Stomach (tissue), 9 donors: ENCODE data around the gene ATP5F1D. TPM values are rescaled to one million over a fixed set of nuclear protein-coding genes. Genes with fewer than 3 reads are reported as not detected.
A peak's percentile ranks its signal among the peaks of the same experiment; 100 is the strongest.

ENCODE experiments used
- DNase-seq, 2 donors: peaks; one replicate each; pipeline versions ENCODE4 v3.0.0 to v3.0.0-alpha.2; 2013 to 2019
- H3K27ac ChIP-seq, 5 donors: fragments of 200-600 bp in 4 of 5; sonication (generic) in 4 of 5; one replicate each; pipeline ENCODE4 v1.5.1; 2013 to 2019; ENCODE audit warnings: mild to moderate bottlenecking in 1 of 5, moderate library complexity in 1 of 5
- H3K27me3 ChIP-seq, 3 donors: fragments of 200-600 bp; sonication (generic); one replicate each; pipeline ENCODE4 v1.5.1; 2017 to 2019; ENCODE audit warnings: mixed run types in 1 of 3
- H3K36me3 ChIP-seq, 4 donors: fragments of 200-600 bp; sonication (generic); 1 replicate in 3 of 4; 2 replicates in 1 of 4; pipeline ENCODE4 v1.5.1; 2016 to 2019
- H3K4me1 ChIP-seq, 4 donors: fragments of 200-600 bp; sonication (generic); one replicate each; pipeline ENCODE4 v1.5.1; 2016 to 2019
- H3K4me3 ChIP-seq, 4 donors: fragments of 200-600 bp; sonication (generic) in 3 of 4; one replicate each; pipeline ENCODE4 v1.5.1; 2016 to 2019; ENCODE audit warnings: mild to moderate bottlenecking in 1 of 4
- H3K9me3 ChIP-seq, 4 donors: fragments of 200-600 bp; sonication (generic); one replicate each; pipeline ENCODE4 v1.5.1; 2016 to 2019
- CTCF ChIP-seq, 7 experiments: fragments of 450-650 bp in 4 of 7; fragments of 200-600 bp in 3 of 7; sonication (generic) in 3 of 7; IDR thresholded peaks; one replicate each; pipeline ENCODE4 v1.5.1; 2016 to 2019; ENCODE audit warnings: antibody characterized with exemption in 7 of 7, control low read depth in 2 of 7, mild to moderate bottlenecking in 1 of 7
- EP300 ChIP-seq: sonication (generic); formaldehyde crosslinking; IDR thresholded peaks from one replicate; pipeline ENCODE4 v1.6.1; 2017; ENCODE audit warnings: antibody characterized with exemption
- POLR2A ChIP-seq, 4 donors: fragments of 450-650 bp; IDR thresholded peaks; one replicate each; pipeline ENCODE4 v1.6.1; 2016; ENCODE audit warnings: antibody characterized with exemption in 4 of 4, control low read depth in 2 of 4, mild to moderate bottlenecking in 1 of 4, moderate library complexity in 1 of 4
- POLR2AphosphoS5 ChIP-seq, 3 donors: sonication (generic); formaldehyde crosslinking; IDR thresholded peaks; one replicate each; pipeline ENCODE4 v1.6.1; 2016; ENCODE audit warnings: antibody characterized with exemption in 3 of 3
- WGBS, 5 donors: extraction: QIAGEN DNeasy Blood & Tissue Kit in 3 of 5; methylation state at CpG; one replicate each; pipeline versions ENCODE4 v1.1.5 to v1.1.7; 2013 to 2018; 5-methylcytosine and 5-hydroxymethylcytosine counted together
- intact Hi-C: fragments of 100-400 bp; cut with DNase I; formaldehyde crosslinking; loops from one replicate; pipeline ENCODE4 v1.15.1; 2023; ENCODE audit warnings: low total_unique reads
- polyA plus RNA-seq, 3 donors: library from polyadenylated mRNA; stranded (reverse); fragments of 200-250 nt; gene quantifications; one replicate each; pipeline ENCODE4 v1.2.3, GENCODE V29; 2013
- total RNA-seq, 5 donors: library from RNA; depleted of rRNA; stranded (reverse); fragments of >200 nt; gene quantifications; one replicate each; pipeline versions ENCODE4 v1.1.0 to v1.2.3, GENCODE V29; 2014 to 2016
- donor health status: healthy with polysubstance abuse.
- donor health status: Bipolar disorder and iron deficiency.
- donor health status: healthy.

The ATP5F1D gene
- total and polyA plus RNA-seq, 8 donors: 26.4 to 905 (median 272) TPM

DNA sequence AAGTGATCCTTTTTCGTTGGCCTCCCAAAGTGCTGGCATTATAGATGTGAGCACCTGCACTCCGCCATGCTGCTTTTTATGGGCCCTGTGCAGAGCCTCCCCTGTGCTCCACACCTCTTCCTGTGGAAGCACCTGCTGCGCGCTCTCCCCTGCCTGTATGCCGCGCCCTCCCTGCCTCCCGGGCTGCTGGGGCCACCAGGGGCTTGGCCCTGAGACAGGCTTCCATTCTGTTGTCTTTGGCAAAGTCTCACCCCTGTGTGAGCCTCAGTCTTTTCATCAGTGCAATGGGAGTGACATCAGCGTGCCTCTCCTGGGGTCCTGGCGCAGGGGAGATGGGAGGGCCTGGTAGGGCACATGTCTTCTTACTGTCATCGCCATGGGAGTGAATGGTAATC lies 35.1 kb downstream of the ATP5F1D start:
- H3K27ac ChIP-seq: peak overlapping the region; percentile 97 to 100 (median 99)
- TF ChIP-seq CTCF (IDR thresholded peaks at IDR 0.05): no peak
- no peak for TF ChIP-seq POLR2AphosphoS5 (IDR thresholded peaks at IDR 0.05)
- peak overlapping the region in 3 of 4 donors; percentile 66 to 76 (median 67) for H3K4me3 ChIP-seq
- H3K9me3 ChIP-seq: no peaks in the 10 kb centered on the region
- 51 to 65% (median 59%) methylated on average over 9 to 10 of the region's 10 CpGs for WGBS, 5 donors
- H3K4me1 ChIP-seq: peaks cover 43 to 67% (median 55%) of the 10 kb centered on the region in 4 donors
- H3K27me3 ChIP-seq: peaks cover 0 to 6% (median 0%) of the 10 kb centered on the region in 3 donors
- DNase-seq: peak in 1 of 2 donors; percentile 56
- intact Hi-C loops: no loop called here
- H3K36me3 ChIP-seq: peaks cover 50 to 67% (median 59%) of the 10 kb centered on the region in 4 donors

GRCh38 chr19:1277061-1277460 lies 35.5 kb downstream of the ATP5F1D start:
- 92 to 95% (median 93%) methylated on average over 15 of the region's 15 CpGs for WGBS, 5 donors
- DNase-seq: no peak
- Histone ChIP-seq H3K36me3 (peaks cover 46 to 62% (median 54%) of the 10 kb centered on the region in 4 donors), H3K27ac (peak overlapping the region in 2 of 5 donors; percentile 100), H3K9me3 (no peaks in the 10 kb centered on the region), H3K27me3 (peaks cover 0 to 8% (median 0%) of the 10 kb centered on the region in 3 donors), H3K4me3 (peak overlapping the region in 1 of 4 donors; percentile 76), H3K4me1 (peaks cover 38 to 63% (median 51%) of the 10 kb centered on the region in 4 donors)
- no peak for TF ChIP-seq POLR2AphosphoS5 (IDR thresholded peaks at IDR 0.05)
- no peak for TF ChIP-seq POLR2A (IDR thresholded peaks at IDR 0.05)
- TF ChIP-seq EP300: no peak
- intact Hi-C loops: no loop called here

- H3K27me3 ChIP-seq: peaks cover 0 to 13% (median 4%) of the 10 kb centered on the region in 3 donors
- WGBS, 5 donors: 78 to 95% (median 85%) methylated on average over 10 to 12 of the region's 12 CpGs
- no peak for DNase-seq
- H3K9me3 ChIP-seq: no peaks in the 10 kb centered on the region
- intact Hi-C loops: no loop called here
- no peak for TF ChIP-seq POLR2AphosphoS5 (IDR thresholded peaks at IDR 0.05)
- no peak for TF ChIP-seq POLR2A (IDR thresholded peaks at IDR 0.05)
- peaks cover 28 to 56% (median 43%) of the 10 kb centered on the region in 4 donors for H3K4me1 ChIP-seq
- H3K4me3 ChIP-seq: no peak overlapping the region
- peaks cover 36 to 52% (median 44%) of the 10 kb centered on the region in 4 donors for H3K36me3 ChIP-seq
- H3K27ac ChIP-seq: no peak overlapping the region
Measured at GRCh38 chr19:1278074-1278473, 36.5 kb downstream of the ATP5F1D start.

DNA sequence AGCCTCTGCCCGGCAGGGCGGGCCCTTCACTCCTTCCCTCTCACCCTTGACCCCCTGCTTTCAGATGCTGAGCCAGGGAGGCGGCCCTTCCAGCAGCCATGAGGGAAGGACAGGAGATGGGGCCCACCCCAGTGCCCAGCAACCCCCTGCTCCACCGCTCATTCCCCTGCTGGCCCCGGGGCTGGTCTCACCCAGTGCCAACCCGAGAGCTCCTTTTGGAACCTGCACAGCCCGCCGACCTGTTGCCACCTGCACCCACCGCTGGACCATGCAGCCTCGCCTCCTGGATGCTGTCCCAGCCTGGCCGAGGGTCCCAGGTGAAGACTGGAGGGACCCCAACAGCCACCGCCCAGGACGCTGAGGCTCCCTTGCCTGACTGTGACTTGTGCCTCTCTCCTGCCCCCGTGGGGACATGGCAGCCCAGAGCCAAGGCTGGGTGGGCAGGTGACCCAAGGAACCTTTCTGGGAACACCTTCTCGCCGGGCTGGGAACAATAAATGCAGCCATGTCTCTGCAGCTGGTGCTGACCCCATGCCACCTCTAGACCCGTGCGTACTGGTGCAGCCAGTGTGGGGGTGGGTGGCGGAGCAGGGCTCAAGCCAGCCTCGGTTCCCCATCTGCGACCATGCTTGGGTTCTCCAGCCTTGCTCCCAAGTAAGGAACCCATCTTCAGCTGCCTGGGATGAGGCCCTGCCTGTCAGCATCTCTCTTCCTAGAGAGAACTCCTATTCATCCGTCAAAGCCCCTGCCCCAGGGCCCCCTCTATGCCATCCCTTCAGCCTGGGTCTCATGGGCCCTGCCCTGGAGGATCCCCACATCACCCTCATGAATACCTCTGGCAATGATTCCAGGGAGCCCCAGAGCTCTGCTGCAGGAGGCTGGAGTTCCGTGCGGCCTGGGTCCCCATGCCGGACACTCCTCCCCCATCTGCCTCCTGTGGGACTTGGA lies 37.4 kb downstream of the ATP5F1D start:
- no peak overlapping the region for H3K27ac ChIP-seq
- intact Hi-C loops: no loop called here
- peaks cover 20 to 56% (median 41%) of the 10 kb centered on the region in 4 donors for H3K4me1 ChIP-seq
- 78 to 87% (median 85%) methylated on average over 23 to 25 of the region's 25 CpGs for WGBS, 5 donors
- peaks cover 0 to 23% (median 13%) of the 10 kb centered on the region in 3 donors for H3K27me3 ChIP-seq
- DNase-seq: no peak
- TF ChIP-seq CTCF (IDR thresholded peaks at IDR 0.05) (no peak), POLR2AphosphoS5 (IDR thresholded peaks at IDR 0.05) (no peak), POLR2A (IDR thresholded peaks at IDR 0.05) (no peak), EP300 (no peak)
- peaks cover 27 to 43% (median 35%) of the 10 kb centered on the region in 4 donors for H3K36me3 ChIP-seq
- no peaks in the 10 kb centered on the region for H3K9me3 ChIP-seq
- H3K4me3 ChIP-seq: no peak overlapping the region

- DNase-seq: peak; percentile 87 to 95
- H3K4me1 ChIP-seq: peaks cover 11 to 56% (median 36%) of the 10 kb centered on the region in 4 donors
- intact Hi-C loops: loop anchor here (10.0 kb wide), 1 partner anchor 85 kb away; no protein-coding TSS in a partner anchor
- H3K27ac ChIP-seq: no peak overlapping the region
- H3K27me3 ChIP-seq: peaks cover under 1 to 31% (median 22%) of the 10 kb centered on the region in 3 donors
- no peak overlapping the region for H3K4me3 ChIP-seq
- no peaks in the 10 kb centered on the region for H3K9me3 ChIP-seq
- peaks cover 18 to 34% (median 26%) of the 10 kb centered on the region in 4 donors for H3K36me3 ChIP-seq
- WGBS, 5 donors: 28 to 33% (median 31%) methylated on average over 10 of the region's 10 CpGs
- TF ChIP-seq EP300 (no peak), POLR2A (IDR thresholded peaks at IDR 0.05) (no peak), CTCF (IDR thresholded peaks at IDR 0.05) (peak in 5 of 7 experiments; percentile 87 to 94 (median 93)), POLR2AphosphoS5 (IDR thresholded peaks at IDR 0.05) (peak in 1 of 3 donors; percentile 61)
Measured at GRCh38 chr19:1279782-1280341, 38.3 kb downstream of the ATP5F1D start.
